Neural cell (in vitro differentiated cells): ENCODE results near the gene CTNNA1.

Experiments used
- CTCF ChIP-seq: fragments of 450-650 bp; IDR thresholded peaks from 2 replicates; pipeline ENCODE4 v1.5.1; 2014; ENCODE audit warnings: antibody characterized with exemption, mild to moderate bottlenecking, moderate library complexity; ENCODE audit not compliant: poor library complexity, severe bottlenecking
- EP300 ChIP-seq: fragments of 450-650 bp; conservative IDR thresholded peaks from 2 replicates; pipeline ENCODE4 v1.6.1; 2014; ENCODE audit warnings: antibody characterized with exemption, mild to moderate bottlenecking, moderate library complexity; ENCODE audit not compliant: poor library complexity, severe bottlenecking
- EZH2 ChIP-seq: fragments of 200-600, 300-800 bp; shearing (Covaris generic), sonication (generic); IDR thresholded peaks from 2 replicates; pipeline ENCODE4 v1.6.1; 2014; ENCODE audit warnings: antibody characterized with exemption, low read length, borderline replicate concordance, mild to moderate bottlenecking; ENCODE audit not compliant: insufficient read depth, poor library complexity, severe bottlenecking
- MXI1 ChIP-seq: fragments of 450-650 bp; conservative IDR thresholded peaks from 2 replicates; pipeline ENCODE4 v1.6.1; 2014; ENCODE audit warnings: antibody characterized with exemption, mild to moderate bottlenecking; ENCODE audit not compliant: poor library complexity, severe bottlenecking
- POLR2AphosphoS5 ChIP-seq: IDR thresholded peaks from 2 replicates; pipeline ENCODE4 v1.6.1; 2012
- RAD21 ChIP-seq: fragments of 450-650 bp; conservative IDR thresholded peaks from 2 replicates; pipeline ENCODE4 v1.6.1; 2014; ENCODE audit warnings: antibody characterized with exemption, mild to moderate bottlenecking, moderate library complexity
- SMC3 ChIP-seq: fragments of 450-650 bp; conservative IDR thresholded peaks from 2 replicates; pipeline ENCODE4 v1.6.1; 2014; ENCODE audit warnings: antibody characterized with exemption, mild to moderate bottlenecking, moderate library complexity; ENCODE audit not compliant: poor library complexity
- TF ChIP-seq, protein P1 (sequence below): IDR thresholded peaks from 2 replicates; pipeline ENCODE4 v1.6.1; 2012; ENCODE audit warnings: borderline replicate concordance

DNA sequence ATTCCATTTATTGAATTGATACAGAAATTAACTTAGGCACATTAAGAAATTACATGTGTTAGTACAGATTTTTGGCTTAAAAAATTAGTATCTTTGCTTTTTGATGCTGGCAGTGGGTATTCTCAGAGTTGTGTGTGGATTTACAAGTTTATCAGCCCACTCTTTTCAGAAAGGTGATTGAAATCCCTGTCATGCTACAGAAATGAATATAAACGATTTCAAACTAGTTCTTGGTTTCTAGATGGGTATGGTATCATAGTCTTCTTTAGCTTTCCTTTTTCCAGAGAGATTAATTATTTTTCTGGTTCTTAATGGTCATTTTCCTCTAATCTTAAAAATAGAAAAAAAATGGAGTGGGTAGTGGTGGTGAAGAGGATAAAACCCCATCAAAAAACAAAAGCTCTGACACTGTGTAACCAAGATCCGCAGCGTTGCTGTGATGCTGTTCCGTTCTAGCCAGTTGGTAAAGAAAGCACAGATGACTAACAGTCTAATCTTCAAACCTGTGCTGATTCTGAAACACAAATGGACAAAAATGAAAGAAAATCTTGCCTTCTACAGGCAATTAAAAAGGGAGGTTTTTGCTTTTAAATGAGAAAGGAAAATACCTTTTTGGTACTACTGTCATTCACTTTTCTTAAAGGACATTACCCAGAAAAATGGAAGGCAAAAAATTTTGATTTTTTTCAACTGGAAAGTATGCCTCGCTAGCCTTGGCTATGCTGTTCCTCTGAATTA, 116.7 kb downstream of the CTNNA1 start:
- no peak for TF ChIP-seq CTCF
- no peak for TF ChIP-seq MXI1
- TF ChIP-seq SMC3, result no peak
- TF ChIP-seq, protein P1, sequence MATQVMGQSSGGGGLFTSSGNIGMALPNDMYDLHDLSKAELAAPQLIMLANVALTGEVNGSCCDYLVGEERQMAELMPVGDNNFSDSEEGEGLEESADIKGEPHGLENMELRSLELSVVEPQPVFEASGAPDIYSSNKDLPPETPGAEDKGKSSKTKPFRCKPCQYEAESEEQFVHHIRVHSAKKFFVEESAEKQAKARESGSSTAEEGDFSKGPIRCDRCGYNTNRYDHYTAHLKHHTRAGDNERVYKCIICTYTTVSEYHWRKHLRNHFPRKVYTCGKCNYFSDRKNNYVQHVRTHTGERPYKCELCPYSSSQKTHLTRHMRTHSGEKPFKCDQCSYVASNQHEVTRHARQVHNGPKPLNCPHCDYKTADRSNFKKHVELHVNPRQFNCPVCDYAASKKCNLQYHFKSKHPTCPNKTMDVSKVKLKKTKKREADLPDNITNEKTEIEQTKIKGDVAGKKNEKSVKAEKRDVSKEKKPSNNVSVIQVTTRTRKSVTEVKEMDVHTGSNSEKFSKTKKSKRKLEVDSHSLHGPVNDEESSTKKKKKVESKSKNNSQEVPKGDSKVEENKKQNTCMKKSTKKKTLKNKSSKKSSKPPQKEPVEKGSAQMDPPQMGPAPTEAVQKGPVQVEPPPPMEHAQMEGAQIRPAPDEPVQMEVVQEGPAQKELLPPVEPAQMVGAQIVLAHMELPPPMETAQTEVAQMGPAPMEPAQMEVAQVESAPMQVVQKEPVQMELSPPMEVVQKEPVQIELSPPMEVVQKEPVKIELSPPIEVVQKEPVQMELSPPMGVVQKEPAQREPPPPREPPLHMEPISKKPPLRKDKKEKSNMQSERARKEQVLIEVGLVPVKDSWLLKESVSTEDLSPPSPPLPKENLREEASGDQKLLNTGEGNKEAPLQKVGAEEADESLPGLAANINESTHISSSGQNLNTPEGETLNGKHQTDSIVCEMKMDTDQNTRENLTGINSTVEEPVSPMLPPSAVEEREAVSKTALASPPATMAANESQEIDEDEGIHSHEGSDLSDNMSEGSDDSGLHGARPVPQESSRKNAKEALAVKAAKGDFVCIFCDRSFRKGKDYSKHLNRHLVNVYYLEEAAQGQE, result no peak
- TF ChIP-seq EP300, result no peak
- no peak for TF ChIP-seq RAD21
- TF ChIP-seq POLR2AphosphoS5, result no peak
- TF ChIP-seq EZH2, result no peak
